ENCODE results near the gene OR5H14.

GRCh38 chr3:98188545-98188944, 41.3 kb downstream of the OR5H14 start:
- TF ChIP-seq TCF4 (CRISPR knock-in tag; IDR thresholded peaks at IDR 0.05; ENCODE audit: borderline replicate concordance) (no peak), ZC3H10 (CRISPR knock-in tag; IDR thresholded peaks at IDR 0.05) (no peak), ZNF70 (CRISPR knock-in tag; IDR thresholded peaks at IDR 0.05) (no peak), PPARA (CRISPR knock-in tag; IDR thresholded peaks at IDR 0.05; ENCODE audit: borderline replicate concordance) (no peak), CSDC2 (CRISPR knock-in tag; IDR thresholded peaks at IDR 0.05) (no peak), ZFP30 (CRISPR knock-in tag; IDR thresholded peaks at IDR 0.05) (peak; percentile 44; the same call in 1 of the 2 replicates), CREB5 (CRISPR knock-in tag; IDR thresholded peaks at IDR 0.05; ENCODE audit: low read depth) (no peak), RARB (CRISPR knock-in tag; IDR thresholded peaks at IDR 0.05) (no peak), POU6F1 (CRISPR knock-in tag; IDR thresholded peaks at IDR 0.05; ENCODE audit: borderline replicate concordance, low read depth) (no peak), GLIS3 (CRISPR knock-in tag; IDR thresholded peaks at IDR 0.05) (no peak), ZFP3 (CRISPR knock-in tag; IDR thresholded peaks at IDR 0.05) (no peak), ARNTL (CRISPR knock-in tag; IDR thresholded peaks at IDR 0.05; ENCODE audit: borderline replicate concordance, low read depth) (no peak)
